GM23338 (cell line): Measurements from ENCODE around the gene SASH1. TPM values are rescaled to one million over a fixed set of nuclear protein-coding genes. Genes with fewer than 3 reads are reported as not detected.

ENCODE experiments used
- ATAC-seq: fragments of 200-7000 bp; cut with Tn5 transposase; 3 replicates; pipeline ENCODE4 v1.9.1; 2020
- DNase-seq: peaks from one replicate; pipeline ENCODE4 v3.0.0-alpha.2; 2015; ENCODE audit warnings: low spot score
- H2AFZ ChIP-seq: fragments of 200-600 bp; sonication (generic); 2 replicates; pipeline ENCODE4 v1.8.0; 2016; ENCODE audit warnings: antibody characterized with exemption, mild to moderate bottlenecking, moderate library complexity
- H3F3A ChIP-seq: fragments of 200-600 bp; sonication (generic); replicated peaks from 2 replicates; pipeline ENCODE4 v1.8.0; 2017; ENCODE audit warnings: antibody characterized with exemption, mixed run types, low read depth
- H3K27ac ChIP-seq: fragments of 200-600 bp; sonication (generic); 2 replicates; pipeline ENCODE4 v1.6.1; 2016; ENCODE audit warnings: low read depth
- H3K27me3 ChIP-seq: fragments of 200-600 bp; sonication (generic); 2 replicates; pipeline ENCODE4 v1.8.0; 2016; ENCODE audit warnings: mild to moderate bottlenecking, mixed run types, moderate library complexity; ENCODE audit not compliant: insufficient read depth
- H3K36me3 ChIP-seq: fragments of 200-600 bp; sonication (generic); 2 replicates; pipeline ENCODE4 v1.8.0; 2016; ENCODE audit warnings: mild to moderate bottlenecking; ENCODE audit not compliant: insufficient read depth
- H3K4me1 ChIP-seq: fragments of 200-600 bp; sonication (generic); 2 replicates; pipeline ENCODE4 v1.8.0; 2016; ENCODE audit warnings: mild to moderate bottlenecking, moderate library complexity; ENCODE audit not compliant: insufficient read depth
- H3K4me2 ChIP-seq: fragments of 200-600 bp; sonication (generic); 2 replicates; pipeline ENCODE4 v1.7.1; 2017; ENCODE audit warnings: mixed run types
- H3K4me3 ChIP-seq: fragments of 200-600 bp; sonication (generic); 2 replicates; pipeline ENCODE4 v1.6.1; 2016; ENCODE audit warnings: mixed run types
- H3K79me2 ChIP-seq: fragments of 200-600 bp; sonication (generic); replicated peaks from 2 replicates; pipeline ENCODE4 v1.8.0; 2017; ENCODE audit warnings: mild to moderate bottlenecking; ENCODE audit not compliant: insufficient read depth
- H3K9me2 ChIP-seq: fragments of 200-600 bp; sonication (generic); 2 replicates; pipeline ENCODE4 v1.8.0; 2017; ENCODE audit not compliant: insufficient read depth
- H4K20me1 ChIP-seq: fragments of 200-600 bp; sonication (generic); replicated peaks from 2 replicates; pipeline ENCODE4 v1.8.0; 2017; ENCODE audit warnings: mild to moderate bottlenecking; ENCODE audit not compliant: insufficient read depth
- H3K27ac Mint-ChIP-seq: 2 replicates; pipeline ENCODE4 v1.8.0; 2020; ENCODE audit warnings: inconsistent platforms, mild to moderate bottlenecking, moderate library complexity, mixed read lengths
- H3K27me3 Mint-ChIP-seq: 3 replicates; pipeline ENCODE4 v1.8.0; 2022; ENCODE audit warnings: low read depth, mild to moderate bottlenecking, moderate library complexity, mixed read lengths, inconsistent platforms; ENCODE audit not compliant: insufficient read depth, poor library complexity
- H3K36me3 Mint-ChIP-seq: 3 replicates; pipeline ENCODE4 v1.8.0; 2021; ENCODE audit warnings: low read depth, mild to moderate bottlenecking, inconsistent platforms, moderate library complexity, mixed read lengths
- H3K4me1 Mint-ChIP-seq: 3 replicates; pipeline ENCODE4 v1.8.0; 2020; ENCODE audit warnings: mild to moderate bottlenecking, inconsistent platforms, mixed read lengths
- H3K4me3 Mint-ChIP-seq: 3 replicates; pipeline ENCODE4 v1.8.0; 2021; ENCODE audit warnings: moderate library complexity, mild to moderate bottlenecking, inconsistent platforms, mixed read lengths
- H3K9me3 Mint-ChIP-seq: 3 replicates; pipeline ENCODE4 v1.8.0; 2020; ENCODE audit warnings: moderate library complexity, mild to moderate bottlenecking, inconsistent platforms, mixed read lengths
- CREB1 ChIP-seq: fragments of 250-450 bp; sonication (Bioruptor Pico); IDR thresholded peaks from 2 replicates; pipeline ENCODE4 v1.5.0; 2020; ENCODE audit warnings: low read depth, mild to moderate bottlenecking, moderate library complexity
- CTCF ChIP-seq, 2 experiments: fragments of 200-600 bp in 1 of 2; sonication (generic) in 1 of 2; conservative IDR thresholded peaks; 2 replicates each; pipeline versions ENCODE4 v1.5.1 to v1.6.1; 2016 to 2017; ENCODE audit warnings: antibody characterized with exemption in 2 of 2, low read depth in 2 of 2, mild to moderate bottlenecking in 2 of 2, moderate library complexity in 1 of 2
- EZH2 ChIP-seq: fragments of 200-600 bp; sonication (generic); IDR thresholded peaks from one replicate; pipeline ENCODE4 v1.8.0; 2017; ENCODE audit warnings: antibody characterized with exemption, mild to moderate bottlenecking, low read depth; ENCODE audit not compliant: unreplicated experiment
- EZH2phosphoT487 ChIP-seq: fragments of 200-600 bp; sonication (generic); IDR thresholded peaks from one replicate; pipeline ENCODE4 v1.8.1; 2018; ENCODE audit warnings: antibody characterized with exemption; ENCODE audit not compliant: unreplicated experiment
- POLR2AphosphoS5 ChIP-seq: IDR thresholded peaks from 2 replicates; pipeline ENCODE4 v1.6.1; 2016; ENCODE audit warnings: antibody characterized with exemption, low read depth
- ZNF114 ChIP-seq: fragments of 250-450 bp; sonication (Bioruptor Pico); IDR thresholded peaks from 2 replicates; pipeline ENCODE4 v1.5.0; 2020; ENCODE audit warnings: mild to moderate bottlenecking, moderate library complexity
- polyA plus RNA-seq: library from polyadenylated mRNA; unstranded; fragments of >200 nt; fragmentation: Nextera tagmentation; extraction: Ambion mirVana; gene quantifications from 2 replicates; pipeline ENCODE4 v1.2.1, GENCODE V29; 2016
- total RNA-seq: library from RNA; depleted of rRNA; stranded (reverse); fragments of >200 nt; shearing (Covaris generic); gene quantifications from 2 replicates; pipeline ENCODE4 v1.2.3, GENCODE V29; 2014
- TF ChIP-seq, protein P1 (sequence below): fragments of 250-450 bp; sonication (Bioruptor Pico); IDR thresholded peaks from 2 replicates; pipeline ENCODE4 v1.5.0; 2020; ENCODE audit warnings: mild to moderate bottlenecking, moderate library complexity

SASH1 gene
- total and polyA plus RNA-seq, 2 experiments from 2014 or later, result 8.2 to 30.2 TPM

- Mint-ChIP-seq H3K9me3 (no peaks in the 10 kb centered on the region), H3K27me3 (peaks cover 14% of the 10 kb centered on the region), H3K27ac (no peak overlapping the region), H3K36me3 (peaks cover 27% of the 10 kb centered on the region), H3K4me3 (no peak overlapping the region), H3K4me1 (peaks cover 76% of the 10 kb centered on the region)
- Histone ChIP-seq H3F3A (no peaks in the 10 kb centered on the region), H3K79me2 (no peaks in the 10 kb centered on the region), H3K4me3 (no peak overlapping the region), H4K20me1 (no peaks in the 10 kb centered on the region), H3K4me1 (peaks cover 58% of the 10 kb centered on the region), H3K27ac (no peak overlapping the region), H3K4me2 (no peak overlapping the region), H3K9me2 (no peaks in the 10 kb centered on the region; the same call in 1 of the 2 replicates), H2AFZ (no peak overlapping the region), H3K36me3 (no peaks in the 10 kb centered on the region), H3K27me3 (no peaks in the 10 kb centered on the region)
- DNase-seq (no peak), ATAC-seq (no peak)
- no peak for TF ChIP-seq EZH2
These were observed 176.0 kb downstream of the SASH1 start for GRCh38 chr6:148518511-148519156.

DNA sequence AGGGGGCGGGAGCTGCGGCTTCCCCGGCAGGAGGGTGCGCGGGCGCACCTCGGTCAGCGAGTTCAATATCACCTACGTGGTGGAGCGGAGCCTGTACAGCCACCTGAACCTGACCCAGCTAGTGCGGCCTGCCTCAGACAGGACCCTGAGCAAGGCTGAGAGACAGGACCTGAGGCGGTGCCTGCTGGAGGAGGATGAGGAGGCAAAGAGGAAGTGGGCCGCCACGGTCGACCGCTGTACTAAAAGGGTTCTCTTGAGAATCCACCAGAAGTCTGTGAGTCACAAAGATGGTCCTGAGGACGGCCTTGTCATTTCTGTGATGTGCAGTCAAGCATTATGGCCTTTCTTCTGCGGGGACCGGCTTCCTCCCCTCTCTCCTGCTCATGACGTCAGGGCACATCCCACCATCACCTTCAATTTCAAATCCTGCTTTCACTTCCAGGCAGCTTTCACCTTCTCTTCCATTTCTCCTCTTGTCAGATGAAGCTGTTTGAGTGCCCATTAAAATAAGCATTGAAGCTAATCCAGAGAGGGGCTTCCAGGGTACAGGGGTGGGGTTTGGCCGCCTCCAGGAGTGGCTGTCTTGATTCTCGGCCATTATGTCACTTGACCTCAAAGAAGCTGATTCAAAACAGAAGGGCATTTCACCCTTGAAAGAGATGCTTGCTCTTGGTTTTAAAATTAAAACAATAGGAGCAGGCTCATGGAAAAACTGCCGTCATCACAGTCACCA is 177.6 kb downstream of the SASH1 start:
- H3K4me3 Mint-ChIP-seq, result no peak overlapping the region

More for the DNA sequence above, 177.6 kb downstream of the SASH1 start:
- Histone ChIP-seq H3K27me3 (no peaks in the 10 kb centered on the region), H3K9me2 (no peaks in the 10 kb centered on the region; the same call in 1 of the 2 replicates), H3F3A (no peaks in the 10 kb centered on the region), H3K4me1 (peaks cover 46% of the 10 kb centered on the region), H3K4me3 (no peak overlapping the region), H2AFZ (no peak overlapping the region), H3K4me2 (no peak overlapping the region), H3K36me3 (no peaks in the 10 kb centered on the region), H3K79me2 (no peaks in the 10 kb centered on the region), H3K27ac (no peak overlapping the region), H4K20me1 (no peaks in the 10 kb centered on the region)
- DNase-seq (no peak), ATAC-seq (no peak)
- peaks cover 66% of the 10 kb centered on the region for H3K4me1 Mint-ChIP-seq
- H3K36me3 Mint-ChIP-seq, result peaks cover 30% of the 10 kb centered on the region
- no peaks in the 10 kb centered on the region for H3K9me3 Mint-ChIP-seq
- H3K27ac Mint-ChIP-seq, result 0 out of 2 replicates have a peak overlapping the region, but pooled peaks have one; percentile 13
- peaks cover 8% of the 10 kb centered on the region for H3K27me3 Mint-ChIP-seq
- TF ChIP-seq, protein P1, sequence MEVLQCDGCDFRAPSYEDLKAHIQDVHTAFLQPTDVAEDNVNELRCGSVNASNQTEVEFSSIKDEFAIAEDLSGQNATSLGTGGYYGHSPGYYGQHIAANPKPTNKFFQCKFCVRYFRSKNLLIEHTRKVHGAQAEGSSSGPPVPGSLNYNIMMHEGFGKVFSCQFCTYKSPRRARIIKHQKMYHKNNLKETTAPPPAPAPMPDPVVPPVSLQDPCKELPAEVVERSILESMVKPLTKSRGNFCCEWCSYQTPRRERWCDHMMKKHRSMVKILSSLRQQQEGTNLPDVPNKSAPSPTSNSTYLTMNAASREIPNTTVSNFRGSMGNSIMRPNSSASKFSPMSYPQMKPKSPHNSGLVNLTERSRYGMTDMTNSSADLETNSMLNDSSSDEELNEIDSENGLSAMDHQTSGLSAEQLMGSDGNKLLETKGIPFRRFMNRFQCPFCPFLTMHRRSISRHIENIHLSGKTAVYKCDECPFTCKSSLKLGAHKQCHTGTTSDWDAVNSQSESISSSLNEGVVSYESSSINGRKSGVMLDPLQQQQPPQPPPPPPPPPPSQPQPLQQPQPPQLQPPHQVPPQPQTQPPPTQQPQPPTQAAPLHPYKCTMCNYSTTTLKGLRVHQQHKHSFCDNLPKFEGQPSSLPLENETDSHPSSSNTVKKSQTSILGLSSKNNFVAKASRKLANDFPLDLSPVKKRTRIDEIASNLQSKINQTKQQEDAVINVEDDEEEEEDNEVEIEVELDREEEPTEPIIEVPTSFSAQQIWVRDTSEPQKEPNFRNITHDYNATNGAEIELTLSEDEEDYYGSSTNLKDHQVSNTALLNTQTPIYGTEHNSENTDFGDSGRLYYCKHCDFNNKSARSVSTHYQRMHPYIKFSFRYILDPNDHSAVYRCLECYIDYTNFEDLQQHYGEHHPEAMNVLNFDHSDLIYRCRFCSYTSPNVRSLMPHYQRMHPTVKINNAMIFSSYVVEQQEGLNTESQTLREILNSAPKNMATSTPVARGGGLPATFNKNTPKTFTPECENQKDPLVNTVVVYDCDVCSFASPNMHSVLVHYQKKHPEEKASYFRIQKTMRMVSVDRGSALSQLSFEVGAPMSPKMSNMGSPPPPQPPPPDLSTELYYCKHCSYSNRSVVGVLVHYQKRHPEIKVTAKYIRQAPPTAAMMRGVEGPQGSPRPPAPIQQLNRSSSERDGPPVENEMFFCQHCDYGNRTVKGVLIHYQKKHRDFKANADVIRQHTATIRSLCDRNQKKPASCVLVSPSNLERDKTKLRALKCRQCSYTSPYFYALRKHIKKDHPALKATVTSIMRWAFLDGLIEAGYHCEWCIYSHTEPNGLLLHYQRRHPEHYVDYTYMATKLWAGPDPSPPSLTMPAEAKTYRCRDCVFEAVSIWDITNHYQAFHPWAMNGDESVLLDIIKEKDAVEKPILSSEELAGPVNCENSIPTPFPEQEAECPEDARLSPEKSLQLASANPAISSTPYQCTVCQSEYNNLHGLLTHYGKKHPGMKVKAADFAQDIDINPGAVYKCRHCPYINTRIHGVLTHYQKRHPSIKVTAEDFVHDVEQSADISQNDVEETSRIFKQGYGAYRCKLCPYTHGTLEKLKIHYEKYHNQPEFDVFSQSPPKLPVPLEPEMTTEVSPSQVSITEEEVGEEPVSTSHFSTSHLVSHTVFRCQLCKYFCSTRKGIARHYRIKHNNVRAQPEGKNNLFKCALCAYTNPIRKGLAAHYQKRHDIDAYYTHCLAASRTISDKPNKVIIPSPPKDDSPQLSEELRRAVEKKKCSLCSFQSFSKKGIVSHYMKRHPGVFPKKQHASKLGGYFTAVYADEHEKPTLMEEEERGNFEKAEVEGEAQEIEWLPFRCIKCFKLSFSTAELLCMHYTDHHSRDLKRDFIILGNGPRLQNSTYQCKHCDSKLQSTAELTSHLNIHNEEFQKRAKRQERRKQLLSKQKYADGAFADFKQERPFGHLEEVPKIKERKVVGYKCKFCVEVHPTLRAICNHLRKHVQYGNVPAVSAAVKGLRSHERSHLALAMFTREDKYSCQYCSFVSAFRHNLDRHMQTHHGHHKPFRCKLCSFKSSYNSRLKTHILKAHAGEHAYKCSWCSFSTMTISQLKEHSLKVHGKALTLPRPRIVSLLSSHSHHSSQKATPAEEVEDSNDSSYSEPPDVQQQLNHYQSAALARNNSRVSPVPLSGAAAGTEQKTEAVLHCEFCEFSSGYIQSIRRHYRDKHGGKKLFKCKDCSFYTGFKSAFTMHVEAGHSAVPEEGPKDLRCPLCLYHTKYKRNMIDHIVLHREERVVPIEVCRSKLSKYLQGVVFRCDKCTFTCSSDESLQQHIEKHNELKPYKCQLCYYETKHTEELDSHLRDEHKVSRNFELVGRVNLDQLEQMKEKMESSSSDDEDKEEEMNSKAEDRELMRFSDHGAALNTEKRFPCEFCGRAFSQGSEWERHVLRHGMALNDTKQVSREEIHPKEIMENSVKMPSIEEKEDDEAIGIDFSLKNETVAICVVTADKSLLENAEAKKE (CRISPR knock-in tag), result no peak
- TF ChIP-seq POLR2AphosphoS5 (no peak), CTCF (conservative IDR thresholded peaks at IDR 0.05; ENCODE audit: low read depth in 2 of 2) (no peak), EZH2 (no peak), EZH2phosphoT487 (no peak), CREB1 (CRISPR knock-in tag) (no peak), ZNF114 (no peak)
